HG02571 (cell line): ENCODE results near the gene GJB5.

Experiments used
- ATAC-seq: cut with Tn5 transposase; IDR thresholded peaks from one replicate; pipeline ENCODE4 v1.9.1; 2021; ENCODE audit warnings: mild to moderate bottlenecking, moderate library complexity; ENCODE audit not compliant: unreplicated experiment

Gene GJB5

DNA sequence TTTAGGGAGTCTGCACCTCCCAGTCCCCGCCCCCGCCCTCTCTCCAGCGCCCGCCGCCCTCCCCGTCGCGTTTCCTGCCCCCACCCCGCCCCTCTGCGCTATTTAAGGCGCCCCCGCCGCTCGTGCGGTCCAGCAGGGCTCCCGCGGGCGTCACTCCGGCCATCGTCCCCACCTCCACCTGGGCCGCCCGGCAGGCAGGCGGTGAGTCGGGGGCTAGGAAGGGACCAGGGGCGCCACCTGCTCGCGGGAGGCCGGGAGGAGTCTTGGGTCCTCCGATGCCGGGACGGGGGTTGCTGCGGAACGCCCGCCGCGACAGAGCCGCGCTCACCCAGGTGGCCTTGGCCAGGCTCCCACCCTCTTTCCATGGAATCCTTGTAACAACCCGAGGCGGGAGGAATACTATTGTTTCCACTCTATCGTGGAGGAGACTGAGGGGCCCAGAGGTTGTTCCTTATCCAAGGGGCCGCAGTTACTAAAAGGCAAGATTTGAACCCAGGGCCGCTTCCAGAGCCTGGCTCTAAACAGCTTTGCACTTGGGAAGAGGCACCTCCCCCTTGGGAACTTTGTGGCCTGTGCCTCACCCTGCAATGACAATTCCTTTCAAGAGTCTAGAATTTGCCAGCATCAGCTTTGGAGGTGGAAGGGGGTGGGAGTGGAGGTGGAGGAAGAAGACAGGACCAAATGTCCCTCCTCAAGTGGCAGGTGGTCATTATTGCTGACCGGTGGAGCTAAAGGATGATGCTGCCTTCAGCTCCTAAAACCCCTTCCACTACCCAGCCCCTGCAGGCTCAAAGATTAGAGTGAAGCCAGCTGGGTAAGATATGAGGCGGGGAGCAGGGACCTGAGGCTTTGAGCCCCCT, 38.3 kb downstream of the GJB5 start, which contains the start of gene GJA4:
Gene GJA4, plus strand, starts transcription at position 132 of the 860 bp plus-strand sequence. CDS start 1,215 bp downstream, outside the sequence.
- ATAC-seq, result no peak

DNA sequence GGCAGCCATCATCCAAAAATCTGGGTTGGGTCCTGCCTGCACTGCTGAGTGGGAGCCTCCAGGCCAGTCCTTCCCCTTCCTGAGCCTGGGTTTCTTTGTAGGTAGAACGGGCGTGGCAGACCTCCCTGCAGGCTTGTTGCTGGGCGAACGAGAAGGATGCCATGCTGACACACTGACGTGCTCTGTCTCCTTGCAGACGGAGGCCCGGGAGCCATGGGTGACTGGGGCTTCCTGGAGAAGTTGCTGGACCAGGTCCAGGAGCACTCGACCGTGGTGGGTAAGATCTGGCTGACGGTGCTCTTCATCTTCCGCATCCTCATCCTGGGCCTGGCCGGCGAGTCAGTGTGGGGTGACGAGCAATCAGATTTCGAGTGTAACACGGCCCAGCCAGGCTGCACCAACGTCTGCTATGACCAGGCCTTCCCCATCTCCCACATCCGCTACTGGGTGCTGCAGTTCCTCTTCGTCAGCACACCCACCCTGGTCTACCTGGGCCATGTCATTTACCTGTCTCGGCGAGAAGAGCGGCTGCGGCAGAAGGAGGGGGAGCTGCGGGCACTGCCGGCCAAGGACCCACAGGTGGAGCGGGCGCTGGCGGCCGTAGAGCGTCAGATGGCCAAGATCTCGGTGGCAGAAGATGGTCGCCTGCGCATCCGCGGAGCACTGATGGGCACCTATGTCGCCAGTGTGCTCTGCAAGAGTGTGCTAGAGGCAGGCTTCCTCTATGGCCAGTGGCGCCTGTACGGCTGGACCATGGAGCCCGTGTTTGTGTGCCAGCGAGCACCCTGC, 39.3 kb downstream of the GJB5 start:
- no peak for ATAC-seq

DNA sequence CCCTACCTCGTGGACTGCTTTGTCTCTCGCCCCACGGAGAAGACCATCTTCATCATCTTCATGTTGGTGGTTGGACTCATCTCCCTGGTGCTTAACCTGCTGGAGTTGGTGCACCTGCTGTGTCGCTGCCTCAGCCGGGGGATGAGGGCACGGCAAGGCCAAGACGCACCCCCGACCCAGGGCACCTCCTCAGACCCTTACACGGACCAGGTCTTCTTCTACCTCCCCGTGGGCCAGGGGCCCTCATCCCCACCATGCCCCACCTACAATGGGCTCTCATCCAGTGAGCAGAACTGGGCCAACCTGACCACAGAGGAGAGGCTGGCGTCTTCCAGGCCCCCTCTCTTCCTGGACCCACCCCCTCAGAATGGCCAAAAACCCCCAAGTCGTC, 39.9 kb downstream of the GJB5 start:
- no peak for ATAC-seq

DNA sequence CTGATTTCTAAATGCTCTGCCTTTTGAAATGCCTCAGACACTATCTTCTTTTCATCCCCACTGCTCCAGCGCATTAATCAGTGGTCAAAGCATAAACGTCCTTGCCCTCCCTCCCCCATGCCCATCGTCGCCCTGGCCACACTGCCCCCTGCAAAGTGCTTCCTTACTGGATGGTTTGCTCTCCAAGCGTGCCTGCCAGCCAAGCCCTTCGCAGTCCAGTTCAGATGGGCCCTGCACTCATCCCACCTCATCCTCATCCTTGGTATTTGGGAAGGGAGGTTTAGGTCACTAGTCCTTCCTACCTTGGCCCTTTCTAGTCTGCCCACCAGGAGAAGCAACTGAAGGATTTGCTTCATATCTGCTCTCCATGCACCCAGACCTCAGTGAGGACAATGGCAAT, 41.1 kb downstream of the GJB5 start:
- ATAC-seq, result no peak

DNA sequence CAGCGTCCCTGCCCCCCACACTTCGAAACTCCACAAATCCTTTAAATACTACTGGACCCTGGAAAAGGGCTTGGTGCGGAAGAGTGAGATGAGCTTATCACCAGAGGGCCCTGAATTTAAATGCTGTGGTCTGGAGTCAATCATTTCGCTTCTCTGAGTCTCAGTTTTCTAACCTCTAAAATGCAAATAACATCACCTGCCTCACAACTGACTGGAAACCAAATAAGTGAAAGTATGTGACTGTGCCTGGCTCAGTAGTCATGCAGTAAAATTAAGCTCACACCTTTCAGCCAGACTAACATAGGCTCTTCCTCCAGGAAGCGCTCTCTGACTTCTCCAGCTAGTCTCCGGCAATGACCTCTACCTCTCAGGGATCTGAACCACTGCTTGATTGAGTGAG, 42.1 kb downstream of the GJB5 start:
- ATAC-seq, result no peak

DNA sequence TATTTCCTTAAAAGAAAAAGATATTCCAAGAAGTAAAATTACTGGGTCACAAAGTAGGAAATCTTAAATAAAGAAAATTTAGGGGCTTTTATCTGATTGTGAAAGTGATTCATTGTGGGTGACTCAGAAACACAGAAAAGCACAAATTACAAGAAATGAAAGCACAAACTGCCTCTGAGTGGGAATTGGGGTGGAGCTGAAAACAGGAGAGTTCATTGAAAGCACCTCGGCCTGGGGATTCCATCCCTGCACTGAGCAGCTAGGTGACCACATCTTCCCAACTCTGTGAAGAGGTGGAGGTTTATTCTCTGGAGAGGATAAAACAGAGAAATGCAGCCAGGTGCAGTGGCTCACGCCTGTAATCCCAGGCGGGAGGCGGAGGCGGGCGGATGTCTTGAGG, 45.4 kb downstream of the GJB5 start:
- ATAC-seq, result no peak

DNA sequence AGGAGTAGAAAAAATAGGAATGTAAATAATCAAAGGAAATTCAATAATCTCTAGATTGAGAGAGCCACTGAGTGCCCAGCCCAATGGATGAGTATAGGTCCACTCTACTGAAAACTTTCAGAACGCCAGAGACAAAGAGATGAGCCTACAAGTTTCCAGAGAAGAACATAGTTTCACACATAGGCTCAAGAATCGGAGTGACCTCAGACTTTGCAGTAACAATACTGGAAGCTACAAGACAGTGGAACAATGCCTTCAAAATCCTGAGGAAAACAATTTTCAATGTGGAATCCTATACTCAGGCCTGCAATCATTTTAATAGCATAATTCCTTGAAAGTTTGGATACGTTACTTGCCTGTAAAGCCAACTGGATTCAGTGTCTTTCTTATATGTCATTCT, 48.9 kb downstream of the GJB5 start:
- ATAC-seq, result no peak

DNA sequence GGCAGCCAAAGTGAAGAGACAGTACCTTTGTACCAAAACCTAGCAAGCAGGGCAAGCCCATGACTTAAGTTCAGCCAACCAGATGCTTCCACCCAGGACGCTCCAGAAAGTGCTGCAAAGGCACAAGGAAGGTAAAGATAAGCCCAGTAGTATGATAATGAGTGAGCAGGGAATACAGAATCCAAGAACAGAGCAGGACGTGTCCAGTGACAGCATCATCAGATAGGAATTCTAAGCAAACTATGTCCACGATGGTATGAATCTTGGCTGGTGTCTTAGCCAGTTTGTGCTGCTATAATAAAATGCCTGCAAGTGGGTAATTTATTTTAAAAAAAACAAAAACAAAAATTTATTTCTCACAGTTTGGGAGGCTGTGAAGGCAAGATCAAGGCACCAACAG, 51.5 kb downstream of the GJB5 start:
- ATAC-seq, result no peak
